HEK293 (cell line): Measurements from ENCODE around the gene SLC17A9.

Experiments
- CTCF ChIA-PET: fragments of 350-600 bp; formaldehyde crosslinking; extraction: SDS; loops from one replicate; lab custom pipeline; 2021; ENCODE audit warnings: antibody characterized with exemption; lab: Yijun Ruan, JAX
- POLR2A ChIA-PET: fragments of 300-600 bp; formaldehyde crosslinking; extraction: SDS; loops from one replicate; lab custom pipeline; 2020; ENCODE audit warnings: antibody characterized with exemption, inconsistent platforms; lab: Yijun Ruan, JAX
- H3K27ac ChIP-seq: fragments of 200-500 bp; sonication (Bioruptor generic); 2 replicates; pipeline ENCODE4 v1.5.1; 2014; ENCODE audit warnings: low read depth, low read length, control low read depth, inconsistent platforms; ENCODE audit errors: extremely low read depth
- H3K36me3 ChIP-seq, 2 experiments: fragments of 200-500 bp in 1 of 2; sonication (Bioruptor generic) in 1 of 2; 1 replicate in 1 of 2; 2 replicates in 1 of 2; pipeline ENCODE4 v1.5.1; 2014 to 2017; ENCODE audit warnings: inconsistent platforms in 2 of 2, low read length in 2 of 2; ENCODE audit not compliant: control insufficient read depth in 2 of 2, insufficient read depth in 1 of 2
- H3K4me1 ChIP-seq: fragments of 200-500 bp; sonication (Bioruptor generic); 2 replicates; pipeline ENCODE4 v1.5.1; 2014; ENCODE audit warnings: mild to moderate bottlenecking, low read length, inconsistent platforms; ENCODE audit not compliant: control insufficient read depth, insufficient read depth
- H3K4me3 ChIP-seq: 2 replicates; pipeline ENCODE4 v1.5.1; 2011; ENCODE audit warnings: low read depth, mild to moderate bottlenecking, control low read depth, low read length, moderate library complexity
- H3K9me3 ChIP-seq: fragments of 200-500 bp; sonication (Bioruptor generic); 2 replicates; pipeline ENCODE4 v1.5.1; 2014; ENCODE audit warnings: low read depth, low read length, inconsistent platforms; ENCODE audit not compliant: control insufficient read depth, insufficient read depth
- GLIS1 ChIP-seq: fragments of 450-650 bp; formaldehyde crosslinking; IDR thresholded peaks from 2 replicates; pipeline ENCODE4 v1.5.1; 2016; ENCODE audit warnings: missing biosample characterization, missing genetic modification characterization
- MYNN ChIP-seq: fragments of 450-650 bp; formaldehyde crosslinking; IDR thresholded peaks from 2 replicates; pipeline ENCODE4 v1.5.1; 2016; ENCODE audit warnings: missing biosample characterization, missing genetic modification characterization, borderline replicate concordance
- REPIN1 ChIP-seq: fragments of 450-650 bp; formaldehyde crosslinking; IDR thresholded peaks from 2 replicates; pipeline ENCODE4 v1.5.1; 2017; ENCODE audit warnings: missing biosample characterization, missing genetic modification characterization, low read depth
- ZNF146 ChIP-seq: fragments of 450-650 bp; formaldehyde crosslinking; IDR thresholded peaks from 2 replicates; pipeline ENCODE4 v1.5.1; 2016; ENCODE audit warnings: missing biosample characterization, missing genetic modification characterization
- ZNF221 ChIP-seq: fragments of 450-650 bp; formaldehyde crosslinking; IDR thresholded peaks from 2 replicates; pipeline ENCODE4 v1.5.1; 2017; ENCODE audit warnings: missing biosample characterization, missing genetic modification characterization, borderline replicate concordance
- ZNF335 ChIP-seq: fragments of 450-650 bp; formaldehyde crosslinking; conservative IDR thresholded peaks from 2 replicates; pipeline ENCODE4 v1.5.1; 2016; ENCODE audit warnings: missing biosample characterization, missing genetic modification characterization
- ZNF530 ChIP-seq: fragments of 450-650 bp; formaldehyde crosslinking; IDR thresholded peaks from 2 replicates; pipeline ENCODE4 v1.5.1; 2016; ENCODE audit warnings: low read depth, missing biosample characterization, missing genetic modification characterization
- ZNF561 ChIP-seq: fragments of 450-650 bp; IDR thresholded peaks from 2 replicates; pipeline ENCODE4 v1.5.1; 2018; ENCODE audit warnings: missing biosample characterization, missing genetic modification characterization, borderline replicate concordance
- ZNF596 ChIP-seq: fragments of 450-650 bp; IDR thresholded peaks from 2 replicates; pipeline ENCODE4 v1.5.0; 2018; ENCODE audit warnings: missing biosample characterization, mild to moderate bottlenecking, missing genetic modification characterization, moderate library complexity
- ZNF629 ChIP-seq: fragments of 450-650 bp; formaldehyde crosslinking; IDR thresholded peaks from 2 replicates; pipeline ENCODE4 v1.5.1; 2017; ENCODE audit warnings: missing biosample characterization, missing genetic modification characterization
- ZNF701 ChIP-seq: fragments of 450-650 bp; formaldehyde crosslinking; IDR thresholded peaks from 2 replicates; pipeline ENCODE4 v1.5.1; 2016; ENCODE audit warnings: missing biosample characterization, missing genetic modification characterization
- ZNF776 ChIP-seq: fragments of 450-650 bp; formaldehyde crosslinking; IDR thresholded peaks from 2 replicates; pipeline ENCODE4 v1.5.0; 2017; ENCODE audit warnings: missing biosample characterization, missing genetic modification characterization, borderline replicate concordance
- ZNF843 ChIP-seq: fragments of 450-650 bp; formaldehyde crosslinking; IDR thresholded peaks from 2 replicates; pipeline ENCODE4 v1.5.1; 2016; ENCODE audit warnings: missing biosample characterization, missing genetic modification characterization
- ZSCAN23 ChIP-seq: fragments of 450-650 bp; formaldehyde crosslinking; IDR thresholded peaks from 2 replicates; pipeline ENCODE4 v1.5.1; 2016; ENCODE audit warnings: missing biosample characterization, missing genetic modification characterization
- ZXDB ChIP-seq: fragments of 450-650 bp; formaldehyde crosslinking; IDR thresholded peaks from 2 replicates; pipeline ENCODE4 v1.5.1; 2016; ENCODE audit warnings: missing biosample characterization, missing genetic modification characterization
- TF ChIP-seq, protein P1 (sequence below): fragments of 450-650 bp; formaldehyde crosslinking; IDR thresholded peaks from 2 replicates; pipeline ENCODE4 v1.5.1; 2016; ENCODE audit warnings: missing biosample characterization, missing genetic modification characterization
- TF ChIP-seq, protein P2 (sequence below): fragments of 450-650 bp; formaldehyde crosslinking; IDR thresholded peaks from 2 replicates; pipeline ENCODE4 v1.5.1; 2016; ENCODE audit warnings: missing biosample characterization, missing genetic modification characterization, borderline replicate concordance
- TF ChIP-seq, protein P3 (sequence below): fragments of 450-650 bp; formaldehyde crosslinking; optimal IDR thresholded peaks from 2 replicates; pipeline ENCODE3; 2016; ENCODE audit warnings: missing biosample characterization, mild to moderate bottlenecking, missing genetic modification characterization
- TF ChIP-seq, protein P4 (sequence below): fragments of 450-650 bp; formaldehyde crosslinking; IDR thresholded peaks from 2 replicates; pipeline ENCODE4; 2016; ENCODE audit warnings: missing biosample characterization, missing genetic modification characterization

Gene SLC17A9

DNA sequence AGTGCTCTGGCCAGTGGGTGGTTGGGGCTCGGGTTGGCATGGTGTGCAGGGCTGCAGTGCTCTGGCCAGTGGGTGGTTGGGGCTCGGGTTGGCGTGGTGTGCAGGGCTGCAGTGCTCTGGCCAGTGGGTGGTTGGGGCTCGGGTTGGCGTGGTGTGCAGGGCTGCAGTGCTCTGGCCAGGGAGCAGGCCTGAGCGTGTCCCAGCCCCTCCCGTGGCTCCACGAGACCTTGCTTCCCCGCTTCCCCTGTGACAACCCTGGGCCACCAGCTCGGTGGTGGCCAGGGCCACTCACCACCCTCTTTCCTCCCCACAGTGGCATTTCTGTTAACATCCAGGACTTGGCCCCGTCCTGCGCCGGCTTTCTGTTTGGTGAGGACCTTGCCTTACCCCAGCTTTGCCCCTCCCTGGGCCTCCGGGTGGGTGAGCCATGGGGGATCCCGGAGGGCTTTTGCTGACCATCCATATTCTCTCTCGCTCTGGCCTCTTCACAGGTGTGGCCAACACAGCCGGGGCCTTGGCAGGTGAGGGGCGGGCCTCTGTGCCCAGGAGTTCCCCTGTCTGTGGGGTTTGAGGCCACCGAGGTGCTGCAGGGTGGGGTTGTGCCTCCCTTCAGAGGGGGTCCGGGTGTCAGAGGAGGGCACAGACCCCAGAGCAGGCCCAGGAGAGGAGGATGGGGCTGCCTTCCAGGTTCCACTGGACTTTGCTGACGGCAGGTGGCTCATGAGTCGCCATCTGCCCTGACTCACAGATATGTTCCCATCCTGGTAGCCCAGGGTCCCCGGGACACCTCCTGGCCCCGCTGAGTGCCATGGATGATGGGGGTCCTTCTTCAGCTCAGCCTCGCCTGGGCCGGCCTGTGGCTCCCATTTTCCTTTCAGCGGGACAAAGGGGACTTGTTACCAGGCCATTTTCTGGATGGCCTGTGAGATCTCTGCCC is 14.0 kb downstream of the SLC17A9 start:
- H3K36me3 ChIP-seq: no peaks in the 10 kb centered on the region
- POLR2A ChIA-PET: no interaction called here
- H3K4me1 ChIP-seq: no peaks in the 10 kb centered on the region
- no peak overlapping the region for H3K4me3 ChIP-seq
- no peak for TF ChIP-seq ZNF701
- TF ChIP-seq ZNF530 (tag by site-specific recombination): no peak
- no peak for TF ChIP-seq ZNF561
- TF ChIP-seq ZNF596 (tag by site-specific recombination): no peak
- TF ChIP-seq, protein P1, sequence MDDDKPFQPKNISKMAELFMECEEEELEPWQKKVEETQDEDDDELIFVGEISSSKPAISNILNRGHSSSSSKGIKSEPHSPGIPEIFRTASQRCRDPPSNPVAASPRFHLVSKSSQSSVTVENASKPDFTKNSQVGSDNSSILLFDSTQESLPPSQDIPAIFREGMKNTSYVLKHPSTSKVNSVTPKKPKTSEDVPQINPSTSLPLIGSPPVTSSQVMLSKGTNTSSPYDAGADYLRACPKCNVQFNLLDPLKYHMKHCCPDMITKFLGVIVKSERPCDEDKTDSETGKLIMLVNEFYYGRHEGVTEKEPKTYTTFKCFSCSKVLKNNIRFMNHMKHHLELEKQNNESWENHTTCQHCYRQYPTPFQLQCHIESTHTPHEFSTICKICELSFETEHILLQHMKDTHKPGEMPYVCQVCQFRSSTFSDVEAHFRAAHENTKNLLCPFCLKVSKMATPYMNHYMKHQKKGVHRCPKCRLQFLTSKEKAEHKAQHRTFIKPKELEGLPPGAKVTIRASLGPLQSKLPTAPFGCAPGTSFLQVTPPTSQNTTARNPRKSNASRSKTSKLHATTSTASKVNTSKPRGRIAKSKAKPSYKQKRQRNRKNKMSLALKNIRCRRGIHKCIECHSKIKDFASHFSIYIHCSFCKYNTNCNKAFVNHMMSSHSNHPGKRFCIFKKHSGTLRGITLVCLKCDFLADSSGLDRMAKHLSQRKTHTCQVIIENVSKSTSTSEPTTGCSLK (tag by site-specific recombination): no peak
- TF ChIP-seq ZSCAN23 (tag by site-specific recombination): no peak
- TF ChIP-seq, protein P2, sequence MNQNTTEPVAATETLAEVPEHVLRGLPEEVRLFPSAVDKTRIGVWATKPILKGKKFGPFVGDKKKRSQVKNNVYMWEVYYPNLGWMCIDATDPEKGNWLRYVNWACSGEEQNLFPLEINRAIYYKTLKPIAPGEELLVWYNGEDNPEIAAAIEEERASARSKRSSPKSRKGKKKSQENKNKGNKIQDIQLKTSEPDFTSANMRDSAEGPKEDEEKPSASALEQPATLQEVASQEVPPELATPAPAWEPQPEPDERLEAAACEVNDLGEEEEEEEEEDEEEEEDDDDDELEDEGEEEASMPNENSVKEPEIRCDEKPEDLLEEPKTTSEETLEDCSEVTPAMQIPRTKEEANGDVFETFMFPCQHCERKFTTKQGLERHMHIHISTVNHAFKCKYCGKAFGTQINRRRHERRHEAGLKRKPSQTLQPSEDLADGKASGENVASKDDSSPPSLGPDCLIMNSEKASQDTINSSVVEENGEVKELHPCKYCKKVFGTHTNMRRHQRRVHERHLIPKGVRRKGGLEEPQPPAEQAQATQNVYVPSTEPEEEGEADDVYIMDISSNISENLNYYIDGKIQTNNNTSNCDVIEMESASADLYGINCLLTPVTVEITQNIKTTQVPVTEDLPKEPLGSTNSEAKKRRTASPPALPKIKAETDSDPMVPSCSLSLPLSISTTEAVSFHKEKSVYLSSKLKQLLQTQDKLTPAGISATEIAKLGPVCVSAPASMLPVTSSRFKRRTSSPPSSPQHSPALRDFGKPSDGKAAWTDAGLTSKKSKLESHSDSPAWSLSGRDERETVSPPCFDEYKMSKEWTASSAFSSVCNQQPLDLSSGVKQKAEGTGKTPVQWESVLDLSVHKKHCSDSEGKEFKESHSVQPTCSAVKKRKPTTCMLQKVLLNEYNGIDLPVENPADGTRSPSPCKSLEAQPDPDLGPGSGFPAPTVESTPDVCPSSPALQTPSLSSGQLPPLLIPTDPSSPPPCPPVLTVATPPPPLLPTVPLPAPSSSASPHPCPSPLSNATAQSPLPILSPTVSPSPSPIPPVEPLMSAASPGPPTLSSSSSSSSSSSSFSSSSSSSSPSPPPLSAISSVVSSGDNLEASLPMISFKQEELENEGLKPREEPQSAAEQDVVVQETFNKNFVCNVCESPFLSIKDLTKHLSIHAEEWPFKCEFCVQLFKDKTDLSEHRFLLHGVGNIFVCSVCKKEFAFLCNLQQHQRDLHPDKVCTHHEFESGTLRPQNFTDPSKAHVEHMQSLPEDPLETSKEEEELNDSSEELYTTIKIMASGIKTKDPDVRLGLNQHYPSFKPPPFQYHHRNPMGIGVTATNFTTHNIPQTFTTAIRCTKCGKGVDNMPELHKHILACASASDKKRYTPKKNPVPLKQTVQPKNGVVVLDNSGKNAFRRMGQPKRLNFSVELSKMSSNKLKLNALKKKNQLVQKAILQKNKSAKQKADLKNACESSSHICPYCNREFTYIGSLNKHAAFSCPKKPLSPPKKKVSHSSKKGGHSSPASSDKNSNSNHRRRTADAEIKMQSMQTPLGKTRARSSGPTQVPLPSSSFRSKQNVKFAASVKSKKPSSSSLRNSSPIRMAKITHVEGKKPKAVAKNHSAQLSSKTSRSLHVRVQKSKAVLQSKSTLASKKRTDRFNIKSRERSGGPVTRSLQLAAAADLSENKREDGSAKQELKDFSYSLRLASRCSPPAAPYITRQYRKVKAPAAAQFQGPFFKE (tag by site-specific recombination): no peak
- TF ChIP-seq, protein P3, sequence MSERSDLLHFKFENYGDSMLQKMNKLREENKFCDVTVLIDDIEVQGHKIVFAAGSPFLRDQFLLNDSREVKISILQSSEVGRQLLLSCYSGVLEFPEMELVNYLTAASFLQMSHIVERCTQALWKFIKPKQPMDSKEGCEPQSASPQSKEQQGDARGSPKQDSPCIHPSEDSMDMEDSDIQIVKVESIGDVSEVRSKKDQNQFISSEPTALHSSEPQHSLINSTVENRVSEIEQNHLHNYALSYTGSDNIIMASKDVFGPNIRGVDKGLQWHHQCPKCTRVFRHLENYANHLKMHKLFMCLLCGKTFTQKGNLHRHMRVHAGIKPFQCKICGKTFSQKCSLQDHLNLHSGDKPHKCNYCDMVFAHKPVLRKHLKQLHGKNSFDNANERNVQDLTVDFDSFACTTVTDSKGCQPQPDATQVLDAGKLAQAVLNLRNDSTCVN (tag by site-specific recombination): no peak
- TF ChIP-seq MYNN (tag by site-specific recombination): no peak
- no peak for TF ChIP-seq ZNF776
- no peak for TF ChIP-seq ZNF629 (tag by site-specific recombination)
- TF ChIP-seq ZNF146 (tag by site-specific recombination): no peak
- TF ChIP-seq GLIS1 (tag by site-specific recombination): no peak
- TF ChIP-seq ZNF843 (tag by site-specific recombination): no peak
- TF ChIP-seq ZNF335 (tag by site-specific recombination): no peak
- no peak for TF ChIP-seq ZNF221 (tag by site-specific recombination)
- TF ChIP-seq ZXDB (tag by site-specific recombination): no peak
- no peak for TF ChIP-seq REPIN1 (tag by site-specific recombination)
- TF ChIP-seq, protein P4, sequence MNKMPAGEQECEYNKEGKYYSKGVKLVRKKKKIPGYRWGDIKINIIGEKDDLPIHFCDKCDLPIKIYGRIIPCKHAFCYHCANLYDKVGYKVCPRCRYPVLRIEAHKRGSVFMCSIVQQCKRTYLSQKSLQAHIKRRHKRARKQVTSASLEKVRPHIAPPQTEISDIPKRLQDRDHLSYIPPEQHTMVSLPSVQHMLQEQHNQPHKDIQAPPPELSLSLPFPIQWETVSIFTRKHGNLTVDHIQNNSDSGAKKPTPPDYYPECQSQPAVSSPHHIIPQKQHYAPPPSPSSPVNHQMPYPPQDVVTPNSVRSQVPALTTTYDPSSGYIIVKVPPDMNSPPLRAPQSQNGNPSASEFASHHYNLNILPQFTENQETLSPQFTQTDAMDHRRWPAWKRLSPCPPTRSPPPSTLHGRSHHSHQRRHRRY (tag by site-specific recombination): no peak
- no peaks in the 10 kb centered on the region for H3K9me3 ChIP-seq
- no peak overlapping the region for H3K27ac ChIP-seq
- CTCF ChIA-PET: interaction anchor here (0.6 kb wide), 1 partner anchor 66 kb away, joined by 3 read pairs; no protein-coding TSS in a partner anchor
